ENCODE data around the gene SPDEF.

- TF ChIP-seq EZH2 (IDR thresholded peaks at IDR 0.05): no peak
- TF ChIP-seq POLR2AphosphoS5 (IDR thresholded peaks at IDR 0.05; ENCODE audit: borderline replicate concordance, low read depth, low read length): no peak
- no peak for TF ChIP-seq FOXP2 (optimal IDR thresholded peaks at IDR 0.05; ENCODE audit: control extremely low read depth, extremely low read length, insufficient read depth)
Observed at GRCh38 chr6:34555328-34555727, 801 bp downstream of the SPDEF start.
